ENCODE results near the gene ASAH2B. TPM values are rescaled to one million over a fixed set of nuclear protein-coding genes. Genes with fewer than 3 reads are reported as not detected.

ASAH2B gene
- total and polyA plus RNA-seq, 2 donors (not counting 3 experiments of a cell fraction or from before 2014, with no cell fraction given): 1.9 to 6.5 TPM

DNA sequence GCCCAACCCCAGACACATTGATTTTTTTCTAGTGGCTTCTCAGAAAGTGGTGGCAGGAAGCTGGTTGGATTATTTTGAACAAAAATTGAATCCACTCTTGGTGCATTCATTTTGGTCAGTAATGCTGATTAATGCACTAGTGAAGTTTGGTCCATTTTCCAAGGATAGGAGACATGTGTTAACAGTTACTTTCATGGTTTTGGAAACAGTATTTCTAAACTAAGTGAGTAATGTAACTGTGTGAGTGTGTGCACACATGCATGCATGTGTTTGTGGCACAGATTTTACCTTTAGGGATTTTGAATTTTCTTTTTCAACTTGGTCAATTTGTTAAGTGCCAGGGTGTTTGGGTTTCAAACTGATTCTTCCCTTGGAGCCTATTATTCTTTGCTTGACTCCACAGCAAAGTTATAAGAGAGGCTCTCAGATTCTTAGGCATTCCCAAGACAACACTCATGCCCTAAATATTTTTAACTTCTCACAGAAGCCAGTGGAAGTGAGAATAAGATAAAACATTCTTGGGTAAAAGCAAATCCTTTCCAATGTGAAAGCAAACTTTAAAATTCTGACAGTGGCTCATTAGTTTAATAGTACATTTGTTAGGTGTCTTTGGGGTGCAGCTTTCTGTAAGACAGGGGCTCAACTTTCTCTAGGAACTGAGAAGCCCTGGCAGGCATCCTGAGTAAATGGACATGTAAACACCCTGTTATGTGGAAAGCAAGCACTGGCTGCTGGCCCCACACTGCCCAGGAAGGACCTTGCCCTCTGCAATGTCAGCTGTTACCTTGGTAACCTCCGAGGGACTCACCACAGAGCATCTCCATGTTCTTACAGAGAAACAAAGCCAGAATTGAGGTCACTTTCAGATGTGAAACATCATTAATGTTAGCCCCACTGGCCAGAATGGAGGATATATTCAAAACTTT is 68.4 kb downstream of the ASAH2B start:
- ChIA-PET CTCF (no interaction called here), POLR2A (no interaction called here)
- no peak overlapping the region for H2AFZ ChIP-seq (ENCODE audit: low read depth, low read length)
- dilution Hi-C loops (cut with MboI; ENCODE audit: extremely low pct_ligation_motif_present, low sequenced_read_pairs): no loop called here
- DNase-seq (ENCODE audit: low read depth, low spot score) (no peak), FAIRE-seq (no peak)
- no peak overlapping the region for H3K27ac ChIP-seq (ENCODE audit: insufficient read depth, low read depth, low read length)
- no peak overlapping the region for H3K4me2 ChIP-seq (ENCODE audit: insufficient read depth, low read length)
- no peak overlapping the region for H3K9ac ChIP-seq (replicated peaks; ENCODE audit: extremely low read depth, insufficient read depth, low read length)
- intact Hi-C loops (cut with micrococcal nuclease): no loop called here
- H4K20me1 ChIP-seq (replicated peaks; ENCODE audit: control insufficient read depth, extremely low read depth, insufficient read depth, low read length): no peaks in the 10 kb centered on the region
- no TSS peak for BruUV-seq (replicated peaks)
- no peaks in the 10 kb centered on the region for H3K36me3 ChIP-seq (ENCODE audit: control insufficient read depth in 2 of 2, extremely low read depth in 1 of 2, insufficient read depth in 2 of 2, low read length in 2 of 2)
- no peaks in the 10 kb centered on the region for H3K4me1 ChIP-seq (ENCODE audit: control insufficient read depth, extremely low read depth, insufficient read depth, low read length)
- no peaks in the 10 kb centered on the region for H3K79me2 ChIP-seq (ENCODE audit: control insufficient read depth, insufficient read depth, low read length)
- TF ChIP-seq, protein P1, sequence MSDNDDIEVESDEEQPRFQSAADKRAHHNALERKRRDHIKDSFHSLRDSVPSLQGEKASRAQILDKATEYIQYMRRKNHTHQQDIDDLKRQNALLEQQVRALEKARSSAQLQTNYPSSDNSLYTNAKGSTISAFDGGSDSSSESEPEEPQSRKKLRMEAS (IDR thresholded peaks at IDR 0.05; ENCODE audit: insufficient read depth, insufficient read length): no peak
- no peak for TF ChIP-seq GATA2 (IDR thresholded peaks at IDR 0.05; ENCODE audit: insufficient read depth, insufficient read length, low read depth, low read length)
- no peak for TF ChIP-seq POLR2AphosphoS5 (IDR thresholded peaks at IDR 0.05; ENCODE audit: insufficient read depth, low read depth, low read length)
- no peak for TF ChIP-seq EZH2 (IDR thresholded peaks at IDR 0.05; ENCODE audit: borderline replicate concordance, low read depth, low read length, severe bottlenecking)
- TF ChIP-seq, protein P2, sequence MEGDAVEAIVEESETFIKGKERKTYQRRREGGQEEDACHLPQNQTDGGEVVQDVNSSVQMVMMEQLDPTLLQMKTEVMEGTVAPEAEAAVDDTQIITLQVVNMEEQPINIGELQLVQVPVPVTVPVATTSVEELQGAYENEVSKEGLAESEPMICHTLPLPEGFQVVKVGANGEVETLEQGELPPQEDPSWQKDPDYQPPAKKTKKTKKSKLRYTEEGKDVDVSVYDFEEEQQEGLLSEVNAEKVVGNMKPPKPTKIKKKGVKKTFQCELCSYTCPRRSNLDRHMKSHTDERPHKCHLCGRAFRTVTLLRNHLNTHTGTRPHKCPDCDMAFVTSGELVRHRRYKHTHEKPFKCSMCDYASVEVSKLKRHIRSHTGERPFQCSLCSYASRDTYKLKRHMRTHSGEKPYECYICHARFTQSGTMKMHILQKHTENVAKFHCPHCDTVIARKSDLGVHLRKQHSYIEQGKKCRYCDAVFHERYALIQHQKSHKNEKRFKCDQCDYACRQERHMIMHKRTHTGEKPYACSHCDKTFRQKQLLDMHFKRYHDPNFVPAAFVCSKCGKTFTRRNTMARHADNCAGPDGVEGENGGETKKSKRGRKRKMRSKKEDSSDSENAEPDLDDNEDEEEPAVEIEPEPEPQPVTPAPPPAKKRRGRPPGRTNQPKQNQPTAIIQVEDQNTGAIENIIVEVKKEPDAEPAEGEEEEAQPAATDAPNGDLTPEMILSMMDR (IDR thresholded peaks at IDR 0.05; ENCODE audit: extremely low read depth in 1 of 2, insufficient read depth in 1 of 2, low read depth in 1 of 2, low read length in 2 of 2): no peak
- no peak for TF ChIP-seq FOS (IDR thresholded peaks at IDR 0.05; ENCODE audit: borderline replicate concordance, insufficient read depth, low read length)
- TF ChIP-seq JUN (IDR thresholded peaks at IDR 0.05; ENCODE audit: borderline replicate concordance, insufficient read depth, insufficient read length, low read depth): no peak
- no peak for TF ChIP-seq MYC (IDR thresholded peaks at IDR 0.05; ENCODE audit: low read depth, low read length)
- TF ChIP-seq POLR2A (IDR thresholded peaks at IDR 0.05; ENCODE audit: low read depth, low read length): no peak
- H3K27me3 ChIP-seq (ENCODE audit: control insufficient read depth in 2 of 2, insufficient read depth in 2 of 2, low read length in 2 of 2): peaks cover 2 to 16% of the 10 kb centered on the region in 2 experiments
- no peaks in the 10 kb centered on the region for H3K9me1 ChIP-seq (replicated peaks; ENCODE audit: control insufficient read depth, extremely low read depth, insufficient read depth, low read length)
- H3K4me3 ChIP-seq (replicated peaks in 1 of 3; ENCODE audit: insufficient read depth in 1 of 3, low read depth in 1 of 3, low read length in 3 of 3): no peak overlapping the region
- no peaks in the 10 kb centered on the region for H3K9me3 ChIP-seq (replicated peaks; ENCODE audit: control insufficient read depth, insufficient read depth, low read length)

Other genes with a start within 250 kb of the ASAH2B start
- 23.7 and 24.8 TPM in 2 replicates for gene SGMS1, start 116.0 kb upstream of the ASAH2B start, total RNA-seq
- 8.8 and 9.7 TPM in 2 replicates for gene SGMS1, start 116.0 kb upstream of the ASAH2B start, polyA plus RNA-seq
- not detected in 2 replicates for gene A1CF, start 145.7 kb downstream of the ASAH2B start, total RNA-seq
- gene A1CF, start 145.7 kb downstream of the ASAH2B start, polyA plus RNA-seq: not detected in 2 replicates

Data from endothelial cell of umbilical vein (primary cell).